Osteoblast (primary cell): ENCODE measurements around the gene PLCL2. TPM values are rescaled to one million over a fixed set of nuclear protein-coding genes. Genes with fewer than 3 reads are reported as not detected.

Experiments used
- DNase-seq: peaks from one replicate; pipeline ENCODE4 v3.0.0; 2011; ENCODE audit warnings: low spot score, mixed read lengths; ENCODE audit not compliant: insufficient read length; ENCODE audit errors: missing footprints
- H2AFZ ChIP-seq: 2 replicates; pipeline ENCODE4 v1.6.0; 2011; ENCODE audit warnings: mild to moderate bottlenecking, low read length
- H3K27ac ChIP-seq: 2 replicates; pipeline ENCODE4 v1.5.1; 2011; ENCODE audit warnings: mild to moderate bottlenecking, low read depth, low read length, moderate library complexity
- H3K27me3 ChIP-seq: 2 replicates; pipeline ENCODE4 v1.6.0; 2012; ENCODE audit warnings: mild to moderate bottlenecking, control low read depth, inconsistent platforms, low read length, moderate library complexity; ENCODE audit not compliant: insufficient read depth
- H3K36me3 ChIP-seq: 2 replicates; pipeline ENCODE4 v1.5.1; 2011; ENCODE audit warnings: mild to moderate bottlenecking, low read length, control low read depth, moderate library complexity; ENCODE audit not compliant: insufficient read depth
- H3K4me1 ChIP-seq: 2 replicates; pipeline ENCODE4 v1.5.1; 2011; ENCODE audit warnings: mild to moderate bottlenecking, low read length, control low read depth, moderate library complexity; ENCODE audit not compliant: insufficient read depth
- H3K4me2 ChIP-seq: 2 replicates; pipeline ENCODE4 v1.6.0; 2011; ENCODE audit warnings: mild to moderate bottlenecking, low read length; ENCODE audit not compliant: insufficient read depth
- H3K4me3 ChIP-seq: fragments of 200-600 bp; sonication (generic); 3 replicates; pipeline ENCODE4 v1.5.1; 2012; ENCODE audit warnings: mild to moderate bottlenecking, low read length, inconsistent platforms; ENCODE audit not compliant: insufficient read depth
- H3K79me2 ChIP-seq: 2 replicates; pipeline ENCODE4 v1.6.0; 2012; ENCODE audit warnings: mild to moderate bottlenecking, low read length, control low read depth, inconsistent platforms; ENCODE audit not compliant: insufficient read depth
- H3K9me3 ChIP-seq: 2 replicates; pipeline ENCODE4 v1.5.1; 2011; ENCODE audit warnings: low read depth, low read length, control low read depth
- H4K20me1 ChIP-seq: 2 replicates; pipeline ENCODE4 v1.6.0; 2012; ENCODE audit warnings: mild to moderate bottlenecking, low read length, control low read depth; ENCODE audit not compliant: insufficient read depth
- total RNA-seq: library from RNA; depleted of rRNA; stranded (reverse); fragments of >200 nt; gene quantifications from 2 replicates; pipeline ENCODE4 v1.2.3, GENCODE V29; 2012
- TF ChIP-seq, protein P1 (sequence below): IDR thresholded peaks from 2 replicates; pipeline ENCODE4 v1.5.1; 2011; ENCODE audit warnings: mild to moderate bottlenecking, low read depth, low read length, moderate library complexity; ENCODE audit errors: extremely low read depth

Gene PLCL2
- total RNA-seq, 1 donor: 5.1 TPM

DNA sequence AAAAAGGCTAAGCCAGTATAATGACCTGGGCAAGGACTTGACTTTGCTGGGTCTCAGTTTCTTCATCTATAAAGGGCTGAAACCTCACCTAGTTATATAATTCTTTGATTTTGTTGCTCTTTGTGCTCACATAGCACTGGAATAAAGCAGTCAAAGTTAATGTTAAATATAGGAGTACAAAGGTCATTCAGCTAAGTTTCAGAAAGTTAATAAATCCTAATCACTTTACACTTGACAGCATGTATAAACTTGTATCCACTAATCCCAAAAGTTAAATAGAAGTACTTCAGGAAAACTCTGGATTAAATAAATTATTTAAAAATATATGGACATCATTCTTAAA lies 33.9 kb downstream of the PLCL2 start:
- Histone ChIP-seq H3K9me3 (no peaks in the 10 kb centered on the region), H4K20me1 (no peaks in the 10 kb centered on the region), H3K4me1 (peaks cover 16% of the 10 kb centered on the region), H3K36me3 (no peaks in the 10 kb centered on the region), H2AFZ (no peak overlapping the region), H3K4me3 (no peak overlapping the region), H3K79me2 (no peaks in the 10 kb centered on the region), H3K27ac (no peak overlapping the region), H3K27me3 (no peaks in the 10 kb centered on the region), H3K4me2 (no peak overlapping the region)
- TF ChIP-seq, protein P1, sequence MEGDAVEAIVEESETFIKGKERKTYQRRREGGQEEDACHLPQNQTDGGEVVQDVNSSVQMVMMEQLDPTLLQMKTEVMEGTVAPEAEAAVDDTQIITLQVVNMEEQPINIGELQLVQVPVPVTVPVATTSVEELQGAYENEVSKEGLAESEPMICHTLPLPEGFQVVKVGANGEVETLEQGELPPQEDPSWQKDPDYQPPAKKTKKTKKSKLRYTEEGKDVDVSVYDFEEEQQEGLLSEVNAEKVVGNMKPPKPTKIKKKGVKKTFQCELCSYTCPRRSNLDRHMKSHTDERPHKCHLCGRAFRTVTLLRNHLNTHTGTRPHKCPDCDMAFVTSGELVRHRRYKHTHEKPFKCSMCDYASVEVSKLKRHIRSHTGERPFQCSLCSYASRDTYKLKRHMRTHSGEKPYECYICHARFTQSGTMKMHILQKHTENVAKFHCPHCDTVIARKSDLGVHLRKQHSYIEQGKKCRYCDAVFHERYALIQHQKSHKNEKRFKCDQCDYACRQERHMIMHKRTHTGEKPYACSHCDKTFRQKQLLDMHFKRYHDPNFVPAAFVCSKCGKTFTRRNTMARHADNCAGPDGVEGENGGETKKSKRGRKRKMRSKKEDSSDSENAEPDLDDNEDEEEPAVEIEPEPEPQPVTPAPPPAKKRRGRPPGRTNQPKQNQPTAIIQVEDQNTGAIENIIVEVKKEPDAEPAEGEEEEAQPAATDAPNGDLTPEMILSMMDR: no peak
- DNase-seq: no peak

DNA sequence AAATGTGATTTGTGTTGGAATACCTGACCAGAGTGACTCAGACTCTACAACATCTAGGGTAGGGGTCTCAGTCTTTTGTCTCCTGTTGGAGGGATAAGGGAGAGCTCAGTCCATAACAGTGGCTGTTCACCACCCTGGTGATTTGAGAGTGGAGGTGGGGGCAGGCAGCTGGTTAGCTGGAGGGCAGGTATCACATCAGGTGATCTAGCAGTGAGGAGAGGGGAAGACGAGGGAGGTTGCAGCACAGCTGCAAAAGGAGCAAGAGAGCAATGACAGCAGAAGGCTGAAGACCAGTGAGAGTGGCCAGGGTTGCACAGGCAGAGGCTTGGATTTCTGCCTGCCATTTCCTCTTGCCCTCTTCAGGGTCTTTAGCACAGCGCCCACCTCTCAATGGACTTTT lies 38.4 kb downstream of the PLCL2 start:
- Histone ChIP-seq H3K9me3 (no peaks in the 10 kb centered on the region), H3K27ac (no peak overlapping the region), H2AFZ (no peak overlapping the region), H3K27me3 (no peaks in the 10 kb centered on the region), H3K4me3 (no peak overlapping the region), H4K20me1 (no peaks in the 10 kb centered on the region), H3K36me3 (no peaks in the 10 kb centered on the region), H3K4me1 (peaks cover under 1% of the 10 kb centered on the region), H3K79me2 (no peaks in the 10 kb centered on the region), H3K4me2 (no peak overlapping the region)
- TF ChIP-seq, protein P1: no peak
- no peak for DNase-seq

DNA sequence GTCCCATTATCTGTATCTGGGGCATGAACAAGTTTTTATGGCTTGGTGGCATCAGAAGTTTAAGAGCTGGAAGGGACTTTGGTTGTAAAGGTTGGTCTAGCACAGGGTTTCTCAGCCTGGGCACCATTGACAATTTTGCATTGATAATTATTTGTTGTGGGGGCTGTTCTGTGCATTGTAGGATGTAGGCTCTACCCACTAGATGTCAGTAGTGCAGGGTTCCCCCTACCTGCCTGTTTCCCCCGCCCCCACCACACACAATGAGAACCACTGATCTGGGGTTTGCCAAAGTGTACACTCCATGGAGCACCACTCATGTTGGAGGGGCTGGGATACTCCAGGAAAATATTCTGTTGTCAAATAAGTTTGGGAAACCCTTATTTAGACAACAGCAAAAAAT lies 42.7 kb downstream of the PLCL2 start:
- Histone ChIP-seq H3K4me3 (no peak overlapping the region), H3K4me1 (no peaks in the 10 kb centered on the region), H3K27me3 (no peaks in the 10 kb centered on the region), H4K20me1 (no peaks in the 10 kb centered on the region), H3K36me3 (no peaks in the 10 kb centered on the region), H3K4me2 (no peak overlapping the region), H3K9me3 (no peaks in the 10 kb centered on the region), H2AFZ (no peak overlapping the region), H3K27ac (no peak overlapping the region), H3K79me2 (no peaks in the 10 kb centered on the region)
- TF ChIP-seq, protein P1: no peak
- no peak for DNase-seq

DNA sequence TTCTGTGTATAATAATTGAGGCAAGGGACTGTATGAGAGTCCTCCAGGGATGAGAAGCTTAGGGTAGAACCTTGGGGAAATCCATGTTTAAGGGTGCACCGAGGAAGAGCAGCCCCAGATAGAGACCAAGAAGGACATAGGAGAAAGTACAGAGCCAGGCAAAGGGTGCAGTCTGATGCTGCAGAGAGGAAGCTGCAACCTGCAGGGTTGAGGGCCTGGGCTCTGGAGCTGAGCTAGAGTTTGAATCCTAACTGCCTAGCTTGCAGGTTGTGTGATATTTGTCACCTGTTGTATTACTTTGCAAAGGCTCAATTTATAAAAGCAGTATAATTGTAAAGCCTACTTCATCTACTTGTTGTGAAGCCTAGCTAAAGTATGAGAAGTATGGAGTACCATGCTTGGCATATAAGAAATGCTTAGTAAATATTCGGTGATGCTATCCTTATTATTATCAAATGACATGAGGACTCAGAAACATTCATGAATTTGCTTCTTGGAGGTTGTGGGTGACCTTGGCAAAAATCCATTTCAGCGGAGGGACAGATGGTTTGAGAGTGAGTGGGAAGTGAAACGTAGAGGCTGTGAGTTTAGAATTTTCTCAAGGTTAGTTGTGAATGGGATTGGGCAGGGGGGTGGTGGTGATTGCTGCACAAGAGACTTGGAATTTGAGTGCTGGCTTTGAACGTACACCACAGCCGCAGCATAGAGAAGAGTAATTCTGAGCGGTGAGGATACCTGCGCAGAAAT lies 43.8 kb downstream of the PLCL2 start:
- H3K27me3 ChIP-seq: no peaks in the 10 kb centered on the region
- H3K79me2 ChIP-seq: no peaks in the 10 kb centered on the region
- no peaks in the 10 kb centered on the region for H3K36me3 ChIP-seq
- TF ChIP-seq, protein P1: no peak
- no peak overlapping the region for H2AFZ ChIP-seq
- DNase-seq: no peak
- H3K9me3 ChIP-seq: no peaks in the 10 kb centered on the region
- H4K20me1 ChIP-seq: no peaks in the 10 kb centered on the region
- no peaks in the 10 kb centered on the region for H3K4me1 ChIP-seq
- no peak overlapping the region for H3K27ac ChIP-seq
- no peak overlapping the region for H3K4me2 ChIP-seq
- H3K4me3 ChIP-seq: no peak overlapping the region
